Right hindlimb (tissue), 1 donor: ENCODE results near the gene PBX4.

Experiments used
- DNase-seq: peaks from one replicate; pipeline ENCODE4 v3.0.0-alpha.2; 2018

PBX4 gene

DNA sequence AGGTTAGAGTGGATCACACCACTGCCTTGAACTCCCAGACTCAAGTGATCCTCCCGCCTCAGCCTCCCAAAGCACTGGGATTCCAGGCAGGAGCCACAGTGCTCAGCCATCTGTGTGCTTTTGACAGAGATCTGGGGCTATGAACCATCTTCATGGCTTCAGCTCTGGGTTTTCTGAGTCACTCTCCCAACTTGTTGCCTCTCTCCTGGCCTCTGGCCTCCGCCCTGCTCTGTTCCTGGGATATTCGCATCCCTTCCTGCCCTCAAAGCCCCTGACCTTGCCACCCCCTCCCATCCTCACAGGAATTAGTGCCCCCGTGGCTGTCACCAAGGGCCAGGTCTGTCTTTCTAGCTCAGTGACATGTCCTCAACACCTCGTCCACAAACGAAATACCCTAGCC, 30.7 kb upstream of the PBX4 start:
- no peak for DNase-seq

DNA sequence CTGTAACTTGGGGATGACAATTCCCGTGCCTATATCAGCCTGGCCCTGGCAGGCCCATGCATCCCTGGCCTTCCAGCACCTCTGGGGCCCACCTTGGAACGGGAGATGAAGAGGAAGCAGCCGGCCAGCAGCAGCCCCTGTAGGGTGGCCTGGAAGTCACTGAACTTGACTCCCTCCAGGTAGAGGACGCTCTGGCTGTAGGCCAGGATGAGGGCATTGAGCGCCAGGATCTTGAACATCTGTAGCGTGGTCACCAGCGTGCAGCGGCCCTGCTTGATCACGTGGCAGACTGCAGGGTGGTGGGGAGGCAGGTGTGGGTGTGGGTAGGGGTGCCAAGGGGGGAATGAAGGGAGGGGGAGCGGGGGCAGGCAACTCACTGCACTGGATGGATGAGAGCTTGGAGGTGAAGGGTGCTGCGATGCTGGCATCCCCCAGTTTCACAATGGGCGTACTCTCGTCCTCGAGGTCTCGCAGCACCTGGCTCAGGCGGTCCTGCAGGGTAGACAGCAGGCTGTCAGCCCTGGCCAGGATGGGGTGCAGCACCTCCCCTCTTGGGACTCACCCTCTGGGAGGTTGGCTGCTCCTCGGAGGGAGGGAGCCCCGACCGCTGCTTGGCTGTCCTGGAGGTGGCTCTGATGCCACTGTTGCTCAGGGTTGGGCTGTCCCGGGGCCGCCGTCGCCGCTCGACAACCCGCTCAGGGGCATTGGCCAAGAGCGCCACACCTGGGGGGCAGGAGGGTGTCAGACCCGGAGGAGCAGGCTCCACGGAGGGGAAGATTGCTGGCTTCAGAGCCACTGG, 28.7 kb upstream of the PBX4 start:
- no peak for DNase-seq

DNA sequence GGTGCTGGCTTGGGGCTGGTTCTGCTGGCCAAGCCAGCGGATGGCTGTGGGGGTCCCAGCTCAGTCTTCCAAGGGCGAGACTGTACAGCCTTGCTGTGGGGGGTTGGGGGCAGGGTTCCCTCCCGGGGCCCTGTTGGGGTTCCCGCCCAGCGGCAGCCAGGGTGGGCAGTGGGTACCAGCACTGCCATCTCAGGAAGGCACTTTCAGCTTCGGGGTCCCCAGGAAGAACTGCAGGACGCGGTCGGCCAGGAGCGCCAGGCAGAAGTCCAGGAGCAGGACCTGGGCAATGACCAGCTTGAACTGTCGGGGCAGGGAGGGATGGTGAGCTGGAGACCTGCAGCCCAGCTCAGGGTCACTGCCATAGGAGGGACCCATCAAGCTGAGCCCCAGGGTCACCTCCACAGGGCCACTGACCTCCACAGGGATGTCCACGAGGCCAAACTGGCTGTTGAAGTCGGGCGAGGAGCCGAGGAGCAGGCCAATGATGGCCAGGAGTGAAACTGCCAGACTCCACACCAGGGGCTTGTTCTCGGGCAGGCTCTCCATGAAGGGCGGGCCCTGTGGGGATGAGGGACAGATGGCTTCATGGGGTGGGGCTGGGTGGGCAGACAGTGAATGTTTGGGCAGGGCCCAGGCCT, 26.9 kb upstream of the PBX4 start:
- no peak for DNase-seq

DNA sequence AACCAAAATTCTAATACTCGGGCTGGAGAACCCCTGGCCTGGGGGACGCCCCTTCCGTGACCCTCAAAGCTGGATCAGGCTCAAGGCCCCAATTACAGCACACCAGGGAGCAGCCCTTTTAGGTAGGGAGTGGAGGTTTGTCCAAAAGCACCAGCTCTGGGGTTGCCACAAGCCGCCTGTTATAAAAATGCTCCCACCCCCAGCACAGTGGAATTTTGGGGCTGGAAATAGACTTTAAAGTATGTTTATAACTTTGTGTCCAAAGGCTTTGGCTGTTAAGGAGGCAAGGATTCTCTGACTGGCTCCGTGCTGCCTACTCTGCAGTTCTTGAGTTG, 25.5 kb upstream of the PBX4 start:
- DNase-seq: no peak

DNA sequence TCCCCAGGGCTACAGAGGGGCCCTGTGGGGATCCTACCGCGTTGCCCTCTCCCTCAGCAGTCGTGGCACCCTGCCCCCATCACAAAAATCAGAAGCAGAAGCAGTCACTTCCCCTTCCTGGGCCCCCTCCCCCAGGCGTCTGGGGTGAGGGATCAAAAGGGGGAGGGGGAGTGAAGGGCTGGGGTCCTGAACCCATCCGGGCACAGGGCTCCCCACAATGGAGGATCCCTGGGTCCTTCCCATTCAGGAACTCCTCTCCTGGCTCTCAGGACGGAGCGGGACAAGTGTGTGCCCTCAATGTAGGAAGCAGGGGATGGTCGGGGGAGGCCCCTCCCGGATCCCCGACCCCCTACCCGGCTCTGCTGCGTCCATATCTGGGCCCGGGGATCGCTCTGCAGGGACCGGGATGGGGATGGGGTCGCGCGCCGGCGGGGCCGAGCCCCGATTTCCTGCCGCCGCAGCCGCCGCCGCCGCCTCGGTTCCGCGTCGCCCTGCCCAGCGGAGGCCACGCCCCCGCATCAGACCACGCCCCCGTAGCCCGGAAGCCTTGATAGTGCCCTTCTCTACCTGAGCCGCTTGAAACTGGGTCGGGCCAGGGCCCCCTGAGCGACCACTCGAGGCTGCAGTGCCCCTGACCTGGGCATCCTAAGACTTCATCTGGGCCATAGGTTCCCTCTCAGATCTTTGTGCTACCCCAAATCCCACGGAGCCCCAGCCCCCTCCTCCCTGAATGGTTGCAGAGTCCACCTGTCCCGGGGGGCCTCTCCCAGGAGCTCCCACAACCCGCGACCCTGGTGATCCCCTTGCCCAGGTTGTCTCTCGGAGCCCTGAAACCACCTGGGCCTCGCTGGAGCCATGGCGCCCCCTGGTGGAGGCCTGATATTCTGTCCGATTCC, 24.9 kb upstream of the PBX4 start, which contains the start of gene GMIP:
Gene GMIP (minus strand): TSS at position 500 of the 896 bp plus-strand sequence. CDS start 128 bp downstream, at position 372.
- DNase-seq: peak; percentile 82

DNA sequence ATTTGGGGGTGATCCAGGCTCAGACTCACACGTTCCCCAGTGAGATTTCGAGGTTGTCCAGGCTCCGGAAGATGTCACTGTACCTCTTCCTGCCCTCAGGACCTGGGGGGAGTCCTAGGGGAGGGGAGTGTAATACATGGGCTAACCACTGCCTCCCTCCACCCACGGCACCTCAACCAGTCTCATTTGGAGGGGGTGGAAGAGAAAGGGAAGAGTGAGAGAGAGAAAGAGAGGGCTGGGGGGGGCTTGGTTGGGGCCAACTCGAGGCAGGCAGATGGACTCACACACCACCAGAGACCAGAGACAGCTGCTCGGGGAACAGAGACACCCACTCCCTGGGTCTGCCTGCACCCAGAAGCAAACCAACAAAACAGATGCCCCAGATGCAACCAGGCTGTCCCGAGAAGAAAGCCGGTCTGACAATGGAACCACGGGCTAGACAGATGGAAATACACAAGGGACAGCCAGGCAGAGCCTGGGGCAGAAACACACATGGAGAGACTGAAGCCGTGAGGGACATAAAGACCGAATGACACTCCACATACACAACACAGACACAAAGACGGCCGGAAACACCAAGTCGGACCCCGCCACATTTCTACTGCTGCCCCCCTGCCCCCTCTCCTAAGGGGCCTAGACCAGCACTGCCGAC, 24.1 kb upstream of the PBX4 start:
- DNase-seq: no peak

DNA sequence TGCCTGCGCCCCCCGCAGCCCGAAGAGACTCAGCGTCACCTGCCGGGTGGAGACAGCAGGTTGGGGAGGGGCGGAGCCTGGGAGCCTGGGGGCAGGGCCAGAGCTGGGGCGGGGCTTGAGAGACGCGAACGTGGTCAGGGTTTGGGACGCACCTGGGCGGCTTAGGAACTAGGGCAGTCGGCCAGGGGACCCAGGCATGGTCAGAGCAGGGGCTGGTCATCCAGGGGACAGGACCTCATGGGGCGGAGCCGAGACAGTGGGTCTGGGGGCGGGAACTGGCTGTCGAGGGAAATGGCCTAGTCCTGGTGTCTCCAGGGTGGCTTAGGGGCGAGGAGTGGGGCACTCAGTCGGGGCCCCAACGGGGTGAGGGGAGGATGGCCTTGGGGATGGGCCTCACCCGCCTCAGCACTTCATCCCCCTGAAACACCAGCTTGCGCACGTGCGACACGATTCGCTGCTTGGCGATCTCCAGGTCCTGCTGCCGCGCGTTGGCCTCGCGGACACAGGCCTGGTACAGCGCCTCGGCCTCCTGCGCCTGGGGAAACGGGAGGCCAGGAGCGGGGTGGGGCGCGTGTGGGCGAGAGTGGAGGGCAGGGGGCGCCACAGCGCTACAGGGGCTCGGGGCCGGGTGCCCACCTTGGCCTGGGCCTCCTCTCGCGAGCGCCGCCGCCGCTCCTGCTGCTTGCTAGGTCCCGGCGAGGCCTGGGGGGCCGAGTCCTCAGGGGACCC, 19.2 kb upstream of the PBX4 start:
- DNase-seq: no peak

DNA sequence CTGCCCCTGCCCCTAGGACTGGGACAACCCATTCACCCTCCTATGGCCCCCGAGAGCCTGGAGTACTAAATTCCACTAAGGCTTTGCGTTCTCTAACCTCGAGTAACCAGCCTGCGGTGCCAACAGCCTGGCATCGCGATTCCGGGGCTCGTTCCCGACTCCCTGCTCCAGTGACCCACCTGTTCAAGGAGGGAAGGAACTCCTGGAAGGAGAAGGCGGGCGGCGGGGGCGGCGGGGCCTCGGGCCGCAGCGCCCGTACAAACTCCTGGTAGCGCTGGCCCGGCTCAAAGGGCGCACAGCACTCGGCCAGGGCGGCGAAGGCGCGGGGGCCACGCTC, 18.7 kb upstream of the PBX4 start:
- no peak for DNase-seq

DNA sequence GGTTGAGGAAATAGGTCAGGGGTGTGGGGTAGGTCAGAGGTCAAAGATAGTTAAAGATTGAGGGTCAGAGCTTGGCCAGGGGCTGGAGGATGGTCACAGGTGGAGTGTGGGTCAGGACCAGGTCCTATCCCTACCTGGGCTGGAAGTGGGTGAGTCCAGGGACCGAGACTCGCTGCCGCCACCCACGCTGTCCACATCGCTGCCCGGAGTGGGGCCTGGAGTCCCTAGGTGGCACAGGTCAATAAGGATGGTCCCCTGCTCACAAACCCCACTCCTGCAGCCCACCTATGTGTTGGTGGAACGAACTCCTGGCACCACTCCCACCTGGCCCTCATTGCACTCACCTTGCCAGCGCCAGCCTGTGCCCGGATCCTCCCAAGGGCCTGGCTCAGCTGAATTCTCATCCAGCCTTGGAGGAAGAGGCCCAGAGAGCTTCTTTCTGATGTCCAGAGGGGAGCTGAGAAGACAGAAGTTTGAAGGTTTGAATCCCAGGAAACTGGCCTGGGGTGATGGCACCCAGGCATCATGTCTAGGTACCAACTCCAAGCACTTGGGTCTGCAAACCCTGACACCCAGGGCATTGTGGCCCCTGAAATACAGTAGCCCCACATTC, 18.2 kb upstream of the PBX4 start:
- no peak for DNase-seq

DNA sequence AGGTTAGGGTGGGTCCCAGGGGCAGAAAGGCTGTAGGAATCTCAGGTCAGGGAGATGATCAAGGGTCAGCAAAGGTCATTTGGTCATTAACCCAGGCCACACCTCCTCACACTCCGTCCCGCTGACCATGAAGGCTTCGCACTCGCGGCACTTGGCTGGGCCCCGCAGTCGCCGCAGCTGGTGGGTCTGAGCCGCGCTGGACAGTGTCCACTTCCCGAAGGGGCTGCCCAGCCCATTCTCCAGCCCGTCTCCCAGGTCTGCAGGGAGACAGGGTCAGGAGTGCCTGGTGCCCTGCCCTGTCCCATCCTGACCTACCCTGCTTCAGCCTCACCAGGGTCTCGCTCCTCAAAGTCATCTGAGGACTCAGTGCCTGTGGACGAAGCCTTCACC, 16.8 kb upstream of the PBX4 start:
- no peak for DNase-seq

DNA sequence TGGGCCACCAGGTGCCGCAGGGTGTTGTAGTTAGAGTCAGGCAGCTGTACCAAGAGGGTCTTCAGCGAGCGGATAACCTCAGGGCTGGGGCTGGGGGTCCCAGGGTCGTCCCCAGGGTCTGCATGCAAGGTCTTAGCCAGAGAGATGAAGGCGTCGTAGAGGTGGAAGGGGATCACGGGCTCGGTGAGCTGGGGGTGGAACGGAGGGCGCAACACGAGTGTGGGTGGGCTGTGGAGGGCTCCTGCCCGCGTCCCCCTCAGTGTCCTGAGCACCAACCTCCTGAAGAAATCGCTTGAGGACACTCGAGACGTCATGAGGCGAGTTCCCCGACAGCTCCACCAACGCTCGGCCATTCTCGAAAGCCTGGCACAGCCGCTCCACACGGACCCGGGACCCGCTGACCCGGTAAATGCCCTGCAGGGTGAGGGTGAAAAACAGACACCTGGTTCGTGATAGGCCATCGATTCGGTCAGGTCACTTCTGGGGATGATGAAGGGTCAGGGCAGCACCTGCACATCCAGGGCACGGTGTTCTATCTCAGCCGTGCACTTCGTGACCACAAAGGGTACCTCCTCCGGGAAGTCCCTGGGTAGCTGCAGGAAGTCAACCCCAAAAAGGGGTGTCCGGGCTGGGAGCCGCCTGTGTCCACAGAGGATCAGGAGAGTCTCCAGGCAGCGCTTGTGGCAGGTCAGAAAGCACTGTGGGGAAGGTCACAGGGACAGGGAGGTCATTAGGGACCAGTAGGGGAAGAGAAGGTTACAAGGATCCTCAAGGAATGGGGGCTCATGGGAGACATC, 16.2 kb upstream of the PBX4 start:
- no peak for DNase-seq

DNA sequence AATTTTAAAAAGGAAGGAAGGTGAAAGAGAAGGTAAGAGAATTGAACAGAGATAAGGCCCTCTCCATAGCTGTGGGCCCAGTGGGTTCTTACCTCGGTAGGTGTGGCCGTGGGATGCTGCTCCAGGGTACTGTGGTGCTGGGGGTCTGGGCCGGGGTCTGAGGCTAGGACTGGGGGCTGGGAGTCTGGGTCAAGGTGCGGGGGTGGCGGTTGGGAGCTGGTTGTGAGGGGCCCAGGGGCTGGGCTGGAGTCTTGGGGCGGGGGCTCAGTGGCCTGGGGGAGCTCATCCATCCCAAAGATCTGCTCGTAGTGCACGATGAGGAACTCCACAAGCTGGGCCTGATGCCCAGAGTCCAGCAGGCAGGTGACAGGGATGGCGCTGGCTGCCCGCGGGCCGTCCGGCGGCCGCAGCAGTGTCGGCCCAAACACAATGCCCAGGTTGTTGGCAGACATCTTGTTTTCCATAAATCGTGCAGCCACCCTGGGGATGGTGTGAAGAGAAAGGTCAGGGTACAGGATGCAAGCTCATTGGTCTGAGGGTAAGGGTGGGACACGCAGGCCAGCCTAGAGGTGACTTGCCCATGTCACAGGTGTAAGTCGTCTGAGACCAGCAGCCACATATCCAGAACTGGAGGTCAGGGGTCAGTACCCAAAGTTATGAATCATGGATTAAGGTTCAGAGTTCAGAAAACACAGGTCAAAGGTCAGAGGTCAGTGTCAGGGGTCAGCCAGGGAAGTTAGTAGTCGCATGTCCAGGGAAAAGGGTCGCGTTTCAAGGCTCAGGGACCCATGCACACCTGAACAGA, 15.4 kb upstream of the PBX4 start:
- no peak for DNase-seq

DNA sequence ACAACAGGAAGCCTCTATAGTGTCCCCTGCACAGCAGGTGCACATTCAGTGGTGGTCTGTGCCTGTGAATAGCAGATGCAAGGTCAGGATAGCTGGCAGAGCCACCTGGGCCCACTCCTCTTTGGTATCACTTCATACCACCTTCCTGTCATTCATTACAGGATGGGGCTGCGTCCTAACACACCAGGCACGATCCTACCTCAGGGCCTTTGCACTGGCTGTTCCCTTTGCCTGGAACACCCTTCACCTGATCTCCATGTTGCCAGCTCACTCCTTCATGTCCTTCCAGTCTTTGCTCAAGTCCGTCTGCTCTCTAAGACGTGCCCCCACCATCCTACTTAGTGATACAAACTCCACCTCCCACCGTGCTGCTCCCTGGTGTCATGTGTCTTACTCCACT, 14.2 kb upstream of the PBX4 start:
- DNase-seq: no peak

DNA sequence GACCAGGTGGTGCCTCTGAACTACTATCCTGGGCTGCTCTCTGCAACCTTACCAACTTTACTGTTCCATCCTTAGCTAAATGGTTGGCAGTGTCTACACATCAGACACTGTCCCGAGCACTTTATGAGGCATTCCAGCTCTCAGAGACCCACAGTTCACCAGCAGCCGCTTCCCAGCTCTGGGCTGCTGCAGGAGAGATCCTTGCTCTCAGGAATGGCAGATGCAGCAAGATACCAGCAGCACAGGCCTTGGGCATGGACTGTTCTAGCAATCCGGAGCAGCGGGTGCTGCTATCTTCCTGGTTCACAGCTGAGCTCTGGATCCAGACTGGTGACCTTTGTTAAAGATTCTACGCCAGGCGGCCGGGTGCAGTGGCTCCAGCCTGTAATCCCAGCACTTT, 12.9 kb upstream of the PBX4 start:
- no peak for DNase-seq

DNA sequence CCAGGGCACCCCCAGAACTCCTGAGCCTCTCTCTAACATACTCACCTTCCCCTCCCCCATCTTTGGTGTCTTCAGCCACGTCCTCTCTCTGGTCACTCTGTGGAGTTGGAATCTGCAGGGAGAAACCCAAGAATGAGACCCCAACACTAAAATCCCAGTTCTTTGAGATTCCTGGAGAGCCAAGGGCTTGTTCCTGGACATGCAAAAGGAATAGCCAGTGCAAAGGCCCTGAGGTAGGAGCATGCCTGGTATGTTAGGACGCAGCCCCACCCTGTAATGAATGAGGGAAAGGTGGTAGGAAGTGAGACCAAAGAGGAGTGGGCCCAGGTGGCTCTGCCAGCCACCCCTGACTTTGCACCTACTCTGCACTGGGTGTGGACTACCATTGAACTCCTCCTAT, 11.9 kb upstream of the PBX4 start:
- no peak for DNase-seq

DNA sequence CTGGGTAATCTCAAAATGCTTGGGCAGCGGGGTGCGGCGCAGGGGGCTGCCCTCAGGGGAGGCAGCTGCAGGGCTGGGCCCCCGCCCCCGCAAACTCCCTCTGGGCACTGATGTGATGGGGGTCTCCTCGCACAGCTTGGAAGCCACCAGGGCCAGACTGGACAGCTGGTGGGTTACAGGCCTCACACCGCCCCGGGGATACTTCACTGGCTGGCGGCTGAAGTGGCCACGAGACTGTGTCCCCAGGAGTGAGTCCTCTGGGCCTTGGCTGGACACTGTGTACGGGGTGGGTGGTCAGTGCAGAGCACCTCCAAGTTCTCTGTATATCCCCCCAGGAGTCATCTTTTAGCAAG, 11.6 kb upstream of the PBX4 start:
- DNase-seq: no peak

DNA sequence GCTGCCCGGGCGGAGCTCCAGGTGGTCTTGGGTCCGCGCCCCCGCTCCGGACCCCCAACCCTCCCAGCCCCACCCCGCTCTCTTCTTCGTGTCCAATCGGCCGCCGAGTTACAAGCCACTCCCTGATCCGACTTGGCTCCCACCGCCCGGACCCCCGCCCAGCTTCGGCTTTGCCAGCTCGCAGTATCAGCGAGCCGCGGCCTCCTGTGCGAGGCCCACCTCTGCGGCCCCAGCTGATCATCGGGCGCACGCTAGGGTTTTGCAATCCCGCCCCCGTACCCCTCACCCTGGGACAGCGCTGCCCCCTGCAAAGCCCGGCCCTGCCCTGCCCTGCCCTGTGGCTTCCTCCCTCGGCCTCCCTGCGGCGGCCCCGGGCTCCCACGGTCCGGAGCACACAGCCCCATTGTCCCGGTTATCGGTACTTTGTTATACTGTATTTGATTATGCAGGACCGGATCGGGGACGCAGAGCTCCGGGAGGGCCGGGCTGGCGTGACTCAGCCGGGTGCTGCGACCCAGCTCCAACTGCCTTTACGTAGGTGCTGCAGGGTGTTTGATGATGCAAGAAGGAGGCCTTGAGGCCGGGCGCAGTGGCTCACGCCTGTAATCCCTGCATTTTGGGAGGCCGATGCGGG, 10.1 kb upstream of the PBX4 start:
- no peak for DNase-seq

DNA sequence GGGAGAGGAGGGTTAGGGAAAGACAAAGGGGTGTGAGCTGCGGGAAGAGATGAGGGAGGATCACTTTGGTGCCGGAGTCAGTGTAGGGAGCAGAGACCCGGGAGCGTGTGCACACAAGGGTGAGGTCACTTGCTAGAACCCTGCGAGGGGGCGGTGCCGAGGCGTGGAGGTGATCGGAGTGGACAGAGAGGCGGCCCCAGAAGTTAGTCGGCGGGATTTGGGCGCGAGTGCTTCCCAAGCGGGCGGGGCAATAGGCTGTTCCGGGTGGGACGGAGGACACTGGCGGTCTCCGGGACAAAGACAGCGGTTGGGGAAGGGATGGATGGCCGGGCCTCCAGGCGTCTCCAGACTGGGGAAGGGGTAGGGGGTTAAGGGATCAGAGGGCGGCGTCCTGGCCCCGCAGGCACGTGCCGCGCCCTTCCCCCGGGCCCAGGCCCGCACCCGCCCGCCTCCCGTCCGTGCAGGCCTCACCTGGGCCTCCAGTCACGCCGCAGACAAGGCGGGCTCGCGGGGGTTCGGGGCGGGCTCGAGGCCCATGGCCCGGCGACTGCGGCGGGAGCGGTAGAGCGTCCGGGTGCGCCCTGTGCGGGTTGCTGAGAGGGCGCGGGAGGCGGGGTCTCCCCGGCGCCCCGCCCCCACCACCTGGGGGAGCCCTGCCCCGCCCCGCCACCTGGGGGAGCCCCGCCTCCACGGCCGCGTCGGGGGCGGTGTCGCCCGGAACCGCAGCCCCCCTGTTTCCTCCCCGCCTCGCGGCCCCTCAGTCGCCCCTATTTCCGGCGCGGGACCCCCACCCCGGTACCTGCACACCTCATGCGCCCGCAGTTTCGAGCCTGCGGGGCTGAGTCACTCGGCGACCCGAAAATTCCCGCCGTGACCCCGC, 9.4 kb upstream of the PBX4 start, which contains the start of gene LPAR2:
Gene LPAR2 (minus strand): TSS at position 600 of the 880 bp plus-strand sequence. CDS start 945 bp downstream, outside the sequence.
- peak; percentile 69 for DNase-seq
